ENCODE measurements around the gene AIF1.

DNA sequence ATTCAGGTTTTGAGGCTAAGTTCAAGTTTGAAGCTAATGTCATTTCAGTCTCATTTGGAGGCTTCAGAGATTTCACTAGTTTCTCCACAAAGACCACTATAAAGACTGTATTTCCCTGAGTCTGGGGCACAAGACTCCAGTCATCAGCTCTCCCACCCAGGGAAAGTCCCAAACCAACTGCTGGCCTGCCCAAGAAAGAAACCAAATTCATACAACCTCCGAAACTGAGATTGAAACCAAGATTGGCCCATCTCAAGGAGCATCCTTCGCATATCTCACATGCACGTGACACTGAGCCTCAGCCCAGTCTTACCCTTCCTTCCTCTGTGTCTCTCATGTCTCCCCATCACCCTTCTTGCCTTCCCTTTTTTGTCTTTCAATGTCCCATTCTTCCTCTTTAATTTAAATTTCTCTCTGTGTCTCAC is 46.5 kb upstream of the AIF1 start:
- TF ChIP-seq CTCF (conservative IDR thresholded peaks at IDR 0.05 in 1 of 2, IDR thresholded peaks at IDR 0.05 in 1 of 2; ENCODE audit: low read depth in 1 of 2, low read length in 2 of 2) (no peak), EZH2 (IDR thresholded peaks at IDR 0.05; ENCODE audit: low read length, missing control alignments) (no peak)

Data from fibroblast of lung (primary cell).